PC-9 (cell line): ENCODE results near the gene DFFB.
"Not testable (repeated sequence)": the region's sequence is repeated elsewhere in the genome, so short reads cannot be mapped to it uniquely, and the experiment has no call there.

Source experiments
- CTCF ChIP-seq: fragments of 200-600 bp; sonication (generic); conservative IDR thresholded peaks from 2 replicates; pipeline ENCODE4 v1.6.1; 2017; ENCODE audit warnings: mixed run types, antibody characterized with exemption, mild to moderate bottlenecking, moderate library complexity
- EZH2 ChIP-seq: fragments of 200-600 bp; sonication (generic); IDR thresholded peaks from 2 replicates; pipeline ENCODE4 v1.8.0; 2017; ENCODE audit warnings: antibody characterized with exemption, low read depth

GRCh38 chr1:3918359-3918758 is 61.1 kb downstream of the DFFB start:
- not testable (repeated sequence) for TF ChIP-seq CTCF, EZH2
